Mononuclear cell (primary cell): ENCODE measurements around the gene MST1. TPM values are rescaled to one million over a fixed set of nuclear protein-coding genes. Genes with fewer than 3 reads are reported as not detected.

Experiments
- H3K27me3 ChIP-seq: 2 replicates; pipeline ENCODE4 v1.6.0; 2011; ENCODE audit warnings: low read length, control low read depth; ENCODE audit not compliant: insufficient read depth
- H3K4me1 ChIP-seq: 2 replicates; pipeline ENCODE4 v1.5.1; 2011; ENCODE audit warnings: mild to moderate bottlenecking, low read length, control low read depth; ENCODE audit not compliant: insufficient read depth
- H3K4me3 ChIP-seq: 2 replicates; pipeline ENCODE4 v1.5.1; 2011; ENCODE audit warnings: mild to moderate bottlenecking, low read length, moderate library complexity
- H3K9me3 ChIP-seq: 2 replicates; pipeline ENCODE4 v1.5.1; 2011; ENCODE audit warnings: low read depth, mild to moderate bottlenecking, control low read depth, low read length
- total RNA-seq: library from RNA; depleted of rRNA; stranded (reverse); fragments of >200 nt; gene quantifications from one replicate; pipeline ENCODE4 v1.2.3, GENCODE V29; 2012

The MST1 gene
- total RNA-seq, 1 donor, result 2.1 TPM

DNA sequence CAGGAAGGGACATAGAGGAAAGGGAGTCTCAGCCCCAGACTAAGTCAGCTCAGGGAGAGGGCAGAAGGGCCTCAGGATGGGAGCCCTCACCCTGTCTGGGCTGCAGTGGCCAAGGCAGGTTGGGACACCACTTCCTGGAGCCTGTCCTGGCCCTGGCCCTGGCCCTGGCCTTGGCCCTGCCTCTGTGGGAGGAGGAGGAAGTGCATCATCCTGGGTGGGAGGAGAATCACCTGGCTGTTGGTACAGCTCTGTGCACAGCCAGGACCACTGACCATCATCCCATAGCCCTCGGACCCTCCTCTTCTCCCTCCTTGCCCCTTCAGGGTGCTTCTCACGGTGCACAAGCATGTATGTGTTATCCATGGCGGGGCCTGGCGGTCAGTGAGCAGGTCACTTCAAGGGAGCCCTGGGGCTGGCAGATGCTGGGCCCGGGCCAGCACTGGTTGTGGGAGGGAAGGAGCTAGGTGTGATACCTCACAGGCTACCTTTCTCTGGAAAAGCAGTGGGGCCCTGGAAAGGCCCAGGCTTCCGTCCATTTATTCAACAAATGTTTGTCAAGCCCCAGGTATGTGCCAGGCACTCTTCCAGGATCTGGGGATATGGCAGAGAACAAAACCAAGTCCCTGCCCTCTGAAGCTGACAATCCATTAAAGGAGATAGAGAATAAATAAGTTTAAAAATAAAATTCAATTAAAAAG lies 23.3 kb downstream of the MST1 start:
- Histone ChIP-seq H3K27me3 (no peaks in the 10 kb centered on the region), H3K4me3 (no peak overlapping the region), H3K9me3 (no peaks in the 10 kb centered on the region), H3K4me1 (no peaks in the 10 kb centered on the region)

DNA sequence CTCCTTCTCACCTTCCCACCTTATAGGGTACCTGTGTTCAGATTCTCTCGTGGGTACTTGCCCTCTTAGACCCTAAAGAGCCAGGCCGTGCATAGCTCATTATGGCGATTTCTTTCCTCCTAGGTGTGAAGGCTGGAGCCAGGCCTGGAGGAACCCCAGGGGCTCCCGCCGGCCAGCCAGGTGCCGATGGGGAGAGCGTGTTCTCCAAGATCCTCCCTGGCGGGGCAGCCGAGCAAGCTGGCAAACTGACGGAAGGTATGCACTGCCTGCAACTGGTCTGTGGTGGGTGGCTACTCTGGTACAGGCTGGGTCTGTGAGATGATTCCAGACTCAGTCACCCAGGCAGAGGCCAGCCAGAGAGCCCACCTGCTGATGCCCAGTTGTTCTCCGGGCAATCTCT lies 25.0 kb downstream of the MST1 start:
- Histone ChIP-seq H3K9me3 (no peaks in the 10 kb centered on the region), H3K4me1 (no peaks in the 10 kb centered on the region), H3K4me3 (no peak overlapping the region), H3K27me3 (no peaks in the 10 kb centered on the region)

DNA sequence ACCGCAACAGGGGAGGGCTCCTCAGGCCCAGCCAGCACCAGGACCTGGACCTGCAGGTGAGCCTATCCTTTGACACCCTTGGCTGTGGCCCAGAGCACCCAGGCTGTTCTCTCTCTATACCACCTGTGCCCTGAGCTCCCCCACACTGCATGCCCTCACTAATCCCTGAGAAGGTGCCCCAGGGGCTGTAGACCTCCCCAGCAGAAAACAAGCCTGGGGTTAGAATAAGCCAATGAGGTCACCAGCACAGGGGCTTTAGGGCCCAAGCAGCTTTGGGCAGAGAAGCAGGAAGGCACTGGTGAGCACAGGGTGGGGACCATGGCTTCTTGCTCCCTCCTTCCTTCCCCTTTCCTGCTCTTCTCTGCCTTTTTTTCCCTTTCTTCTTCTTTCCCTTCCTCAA lies 25.4 kb downstream of the MST1 start:
- Histone ChIP-seq H3K4me1 (no peaks in the 10 kb centered on the region), H3K27me3 (no peaks in the 10 kb centered on the region), H3K4me3 (no peak overlapping the region), H3K9me3 (no peaks in the 10 kb centered on the region)

DNA sequence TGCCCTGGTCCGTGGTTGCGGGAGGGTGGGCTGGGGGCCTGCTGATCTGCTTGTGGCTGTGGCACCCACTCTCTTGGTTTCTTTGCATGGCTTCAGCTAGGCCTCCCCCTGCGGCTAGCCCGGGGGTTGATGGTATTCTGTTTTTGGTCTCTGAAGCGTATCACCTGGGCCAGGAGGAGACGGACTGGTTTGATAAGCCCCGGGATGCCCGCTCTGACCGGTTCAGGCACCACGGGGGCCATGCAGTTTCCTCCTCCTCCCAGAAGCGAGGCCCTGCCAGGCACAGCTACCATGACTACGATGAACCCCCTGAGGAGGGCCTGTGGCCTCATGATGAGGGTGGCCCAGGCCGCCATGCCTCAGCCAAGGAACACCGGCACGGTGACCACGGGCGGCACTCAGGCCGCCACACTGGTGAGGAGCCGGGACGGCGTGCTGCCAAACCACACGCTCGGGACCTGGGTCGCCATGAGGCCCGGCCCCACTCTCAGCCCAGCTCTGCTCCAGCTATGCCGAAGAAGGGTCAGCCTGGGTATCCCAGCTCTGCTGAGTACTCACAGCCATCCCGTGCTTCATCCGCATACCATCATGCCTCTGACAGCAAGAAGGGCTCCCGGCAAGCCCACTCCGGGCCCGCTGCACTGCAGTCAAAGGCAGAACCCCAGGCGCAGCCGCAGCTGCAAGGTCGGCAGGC lies 26.4 kb downstream of the MST1 start:
- Histone ChIP-seq H3K9me3 (no peaks in the 10 kb centered on the region), H3K4me3 (no peak overlapping the region), H3K4me1 (no peaks in the 10 kb centered on the region)

DNA sequence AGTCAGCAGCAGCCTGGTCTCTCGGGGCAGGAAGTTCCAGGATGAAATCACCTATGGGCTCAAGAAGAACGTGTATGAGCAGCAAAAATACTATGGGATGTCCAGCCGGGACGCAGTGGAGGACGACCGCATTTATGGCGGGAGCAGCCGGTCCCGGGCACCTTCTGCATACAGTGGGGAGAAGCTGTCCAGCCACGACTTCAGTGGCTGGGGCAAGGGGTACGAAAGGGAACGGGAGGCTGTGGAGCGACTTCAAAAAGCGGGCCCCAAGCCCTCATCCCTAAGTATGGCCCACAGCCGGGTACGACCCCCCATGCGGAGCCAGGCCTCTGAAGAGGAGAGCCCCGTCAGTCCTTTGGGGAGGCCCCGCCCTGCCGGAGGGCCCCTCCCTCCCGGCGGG lies 27.3 kb downstream of the MST1 start:
- no peak overlapping the region for H3K4me3 ChIP-seq
- no peaks in the 10 kb centered on the region for H3K27me3 ChIP-seq
- H3K4me1 ChIP-seq, result no peaks in the 10 kb centered on the region
- no peaks in the 10 kb centered on the region for H3K9me3 ChIP-seq

More for the DNA sequence above, 26.4 kb downstream of the MST1 start:
- H3K27me3 ChIP-seq, result no peaks in the 10 kb centered on the region

DNA sequence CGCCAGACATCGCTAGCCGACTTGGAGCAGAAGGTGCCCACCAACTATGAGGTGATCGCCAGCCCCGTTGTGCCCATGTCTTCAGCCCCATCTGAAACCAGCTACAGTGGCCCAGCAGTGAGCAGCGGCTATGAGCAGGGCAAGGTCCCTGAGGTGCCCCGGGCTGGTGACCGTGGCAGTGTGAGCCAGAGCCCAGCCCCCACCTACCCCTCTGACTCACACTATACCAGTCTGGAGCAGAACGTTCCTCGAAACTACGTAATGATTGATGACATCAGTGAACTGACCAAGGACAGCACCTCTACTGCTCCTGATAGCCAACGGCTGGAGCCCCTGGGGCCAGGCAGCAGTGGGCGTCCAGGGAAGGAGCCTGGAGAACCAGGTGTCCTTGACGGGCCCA lies 28.0 kb downstream of the MST1 start:
- Histone ChIP-seq H3K9me3 (no peaks in the 10 kb centered on the region), H3K4me3 (no peak overlapping the region), H3K27me3 (no peaks in the 10 kb centered on the region), H3K4me1 (no peaks in the 10 kb centered on the region)

DNA sequence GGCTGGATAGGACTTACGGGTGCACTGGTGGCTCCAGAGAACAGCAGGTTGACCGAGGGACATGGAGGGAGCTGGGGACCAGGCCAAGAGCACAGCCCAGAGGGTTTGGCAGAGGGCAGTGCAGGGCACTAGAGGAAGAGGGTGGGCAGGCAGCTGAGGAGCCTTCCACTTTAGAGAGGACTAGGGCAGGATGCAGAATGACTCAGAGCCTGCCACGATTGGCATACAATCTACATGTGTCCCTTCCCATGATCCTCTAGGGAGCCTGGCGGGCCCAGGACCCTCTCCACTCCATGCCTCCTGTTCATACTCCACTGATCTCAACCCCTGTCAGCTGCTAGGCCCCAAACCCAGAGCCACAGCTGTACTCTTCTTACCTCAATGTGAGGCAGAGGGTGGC lies 29.5 kb downstream of the MST1 start:
- H3K4me3 ChIP-seq, result no peak overlapping the region
- no peaks in the 10 kb centered on the region for H3K27me3 ChIP-seq
- H3K4me1 ChIP-seq, result no peaks in the 10 kb centered on the region
- no peaks in the 10 kb centered on the region for H3K9me3 ChIP-seq

DNA sequence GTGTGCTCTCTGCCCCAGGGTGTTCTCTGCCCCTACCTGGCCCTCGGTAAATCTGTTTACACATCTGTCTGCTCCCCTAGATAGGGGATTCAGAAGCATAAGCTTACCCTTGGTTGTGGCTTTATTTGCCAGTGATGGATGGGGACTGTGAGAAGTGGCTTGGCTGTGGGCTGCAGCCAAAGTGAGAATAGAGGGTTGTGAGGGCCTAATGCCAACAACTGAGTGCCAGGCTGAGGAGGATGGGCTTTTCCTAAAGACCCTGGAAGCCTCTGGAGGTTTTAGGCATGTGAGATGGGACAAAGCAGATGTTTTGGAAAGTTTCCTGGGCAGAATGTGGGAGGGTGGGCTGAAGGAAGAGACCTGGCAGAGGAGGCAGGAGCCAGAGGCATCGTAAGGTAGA lies 30.6 kb downstream of the MST1 start:
- Histone ChIP-seq H3K9me3 (no peaks in the 10 kb centered on the region), H3K4me1 (no peaks in the 10 kb centered on the region), H3K4me3 (no peak overlapping the region), H3K27me3 (no peaks in the 10 kb centered on the region)

DNA sequence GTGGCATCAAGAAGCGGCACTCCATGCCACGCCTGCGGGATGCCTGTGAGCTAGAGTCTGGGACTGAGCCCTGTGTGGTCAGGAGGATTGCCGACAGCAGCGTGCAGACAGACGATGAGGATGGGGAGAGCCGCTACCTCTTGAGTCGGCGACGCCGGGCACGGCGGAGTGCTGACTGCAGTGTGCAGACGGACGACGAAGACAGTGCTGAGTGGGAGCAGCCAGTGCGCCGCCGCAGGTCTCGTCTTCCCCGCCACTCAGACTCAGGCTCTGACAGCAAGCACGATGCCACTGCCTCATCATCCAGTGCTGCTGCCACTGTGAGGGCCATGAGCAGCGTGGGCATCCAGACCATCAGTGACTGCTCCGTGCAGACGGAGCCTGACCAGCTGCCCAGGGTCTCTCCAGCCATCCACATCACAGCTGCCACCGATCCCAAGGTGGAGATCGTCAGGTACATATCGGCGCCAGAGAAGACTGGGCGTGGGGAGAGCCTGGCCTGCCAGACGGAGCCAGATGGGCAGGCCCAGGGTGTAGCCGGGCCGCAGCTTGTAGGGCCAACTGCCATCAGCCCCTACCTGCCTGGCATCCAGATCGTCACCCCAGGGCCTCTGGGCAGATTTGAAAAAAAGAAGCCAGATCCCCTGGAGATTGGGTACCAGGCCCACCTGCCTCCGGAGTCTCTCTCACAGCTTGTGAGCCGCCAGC lies 31.9 kb downstream of the MST1 start:
- Histone ChIP-seq H3K9me3 (no peaks in the 10 kb centered on the region), H3K27me3 (no peaks in the 10 kb centered on the region), H3K4me3 (no peak overlapping the region), H3K4me1 (no peaks in the 10 kb centered on the region)

DNA sequence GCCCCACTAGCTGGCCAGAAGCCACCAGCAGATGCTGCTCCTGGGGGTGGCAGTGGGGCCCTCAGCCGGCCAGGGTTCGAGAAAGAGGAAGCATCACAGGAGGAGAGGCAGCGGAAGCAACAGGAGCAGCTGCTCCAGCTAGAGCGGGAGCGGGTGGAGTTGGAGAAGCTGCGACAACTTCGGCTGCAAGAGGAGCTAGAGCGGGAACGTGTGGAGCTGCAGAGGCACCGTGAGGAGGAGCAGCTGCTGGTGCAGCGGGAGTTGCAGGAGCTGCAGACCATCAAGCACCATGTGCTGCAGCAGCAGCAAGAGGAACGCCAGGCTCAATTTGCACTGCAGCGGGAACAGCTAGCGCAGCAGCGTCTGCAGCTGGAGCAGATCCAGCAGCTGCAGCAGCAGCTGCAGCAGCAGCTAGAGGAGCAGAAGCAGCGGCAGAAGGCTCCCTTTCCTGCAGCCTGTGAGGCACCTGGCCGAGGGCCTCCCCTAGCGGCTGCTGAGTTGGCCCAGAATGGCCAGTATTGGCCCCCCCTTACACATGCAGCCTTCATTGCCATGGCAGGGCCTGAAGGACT lies 32.6 kb downstream of the MST1 start:
- Histone ChIP-seq H3K9me3 (no peaks in the 10 kb centered on the region), H3K4me1 (no peaks in the 10 kb centered on the region), H3K4me3 (no peak overlapping the region), H3K27me3 (no peaks in the 10 kb centered on the region)

DNA sequence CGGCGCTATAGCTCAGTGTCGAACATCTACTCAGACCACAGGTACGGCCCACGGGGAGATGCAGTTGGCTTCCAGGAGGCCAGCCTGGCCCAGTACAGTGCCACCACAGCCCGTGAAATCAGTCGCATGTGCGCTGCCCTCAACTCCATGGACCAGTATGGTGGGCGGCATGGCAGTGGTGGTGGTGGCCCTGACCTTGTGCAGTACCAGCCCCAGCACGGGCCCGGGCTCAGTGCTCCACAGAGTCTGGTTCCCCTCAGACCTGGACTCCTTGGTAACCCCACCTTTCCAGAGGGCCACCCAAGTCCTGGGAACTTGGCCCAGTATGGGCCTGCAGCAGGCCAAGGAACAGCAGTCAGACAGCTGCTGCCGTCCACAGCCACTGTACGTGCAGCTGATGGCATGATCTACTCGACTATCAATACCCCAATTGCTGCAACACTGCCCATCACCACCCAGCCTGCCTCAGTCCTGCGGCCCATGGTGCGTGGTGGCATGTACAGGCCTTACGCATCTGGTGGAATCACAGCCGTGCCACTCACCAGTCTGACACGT lies 33.5 kb downstream of the MST1 start:
- H3K27me3 ChIP-seq, result no peaks in the 10 kb centered on the region
- no peak overlapping the region for H3K4me3 ChIP-seq
- no peaks in the 10 kb centered on the region for H3K4me1 ChIP-seq
- H3K9me3 ChIP-seq, result no peaks in the 10 kb centered on the region

DNA sequence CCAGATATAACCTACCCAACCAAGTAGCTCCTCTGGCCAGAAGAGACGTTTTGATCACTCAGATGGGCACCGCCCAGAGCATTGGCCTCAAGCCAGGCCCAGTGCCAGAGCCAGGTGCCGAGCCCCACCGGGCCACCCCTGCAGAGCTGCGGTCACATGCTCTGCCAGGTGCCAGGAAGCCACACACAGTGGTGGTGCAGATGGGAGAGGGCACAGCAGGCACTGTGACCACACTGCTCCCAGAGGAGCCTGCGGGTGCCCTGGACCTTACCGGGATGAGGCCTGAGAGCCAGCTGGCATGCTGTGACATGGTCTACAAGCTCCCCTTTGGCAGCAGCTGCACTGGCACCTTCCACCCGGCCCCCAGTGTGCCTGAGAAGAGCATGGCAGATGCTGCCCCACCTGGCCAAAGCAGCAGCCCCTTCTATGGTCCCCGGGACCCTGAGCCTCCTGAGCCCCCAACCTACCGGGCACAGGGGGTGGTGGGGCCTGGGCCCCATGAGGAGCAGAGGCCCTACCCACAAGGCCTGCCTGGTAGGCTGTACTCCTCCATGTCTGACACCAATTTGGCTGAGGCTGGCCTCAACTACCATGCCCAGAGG lies 34.2 kb downstream of the MST1 start:
- no peaks in the 10 kb centered on the region for H3K4me1 ChIP-seq
- H3K27me3 ChIP-seq, result no peaks in the 10 kb centered on the region
- no peak overlapping the region for H3K4me3 ChIP-seq
- H3K9me3 ChIP-seq, result no peaks in the 10 kb centered on the region

DNA sequence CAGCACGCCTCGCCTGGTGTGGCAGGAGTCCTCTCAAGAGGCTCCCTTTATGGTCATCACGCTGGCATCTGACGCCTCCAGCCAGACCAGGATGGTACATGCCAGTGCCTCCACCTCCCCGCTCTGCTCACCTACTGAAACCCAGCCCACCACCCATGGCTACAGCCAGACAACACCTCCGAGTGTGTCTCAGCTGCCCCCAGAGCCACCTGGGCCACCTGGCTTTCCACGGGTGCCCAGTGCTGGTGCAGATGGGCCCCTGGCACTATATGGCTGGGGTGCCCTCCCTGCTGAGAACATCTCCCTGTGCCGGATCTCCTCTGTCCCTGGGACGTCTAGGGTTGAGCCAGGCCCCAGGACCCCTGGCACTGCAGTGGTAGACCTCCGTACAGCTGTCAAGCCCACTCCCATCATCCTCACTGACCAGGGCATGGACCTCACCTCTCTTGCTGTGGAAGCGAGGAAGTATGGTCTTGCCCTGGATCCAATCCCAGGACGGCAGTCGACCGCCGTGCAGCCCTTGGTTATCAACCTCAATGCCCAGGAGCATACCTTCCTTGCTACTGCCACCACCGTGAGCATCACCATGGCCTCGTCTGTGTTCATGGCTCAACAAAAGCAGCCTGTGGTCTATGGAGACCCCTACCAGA lies 35.0 kb downstream of the MST1 start:
- Histone ChIP-seq H3K27me3 (no peaks in the 10 kb centered on the region), H3K9me3 (no peaks in the 10 kb centered on the region), H3K4me1 (no peaks in the 10 kb centered on the region), H3K4me3 (no peak overlapping the region)

DNA sequence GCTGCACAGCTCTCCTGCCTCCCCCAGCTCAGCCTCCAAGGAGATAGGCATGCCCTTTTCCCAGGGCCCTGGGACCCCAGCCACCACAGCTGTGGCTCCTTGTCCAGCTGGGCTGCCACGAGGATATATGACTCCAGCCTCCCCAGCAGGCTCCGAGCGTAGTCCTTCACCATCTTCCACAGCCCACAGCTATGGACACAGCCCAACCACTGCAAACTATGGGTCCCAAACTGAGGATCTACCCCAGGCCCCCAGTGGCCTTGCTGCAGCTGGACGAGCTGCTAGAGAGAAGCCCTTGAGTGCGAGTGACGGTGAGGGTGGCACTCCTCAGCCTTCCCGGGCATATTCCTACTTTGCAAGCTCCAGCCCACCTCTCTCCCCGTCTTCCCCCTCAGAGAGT lies 35.7 kb downstream of the MST1 start:
- no peaks in the 10 kb centered on the region for H3K4me1 ChIP-seq
- H3K9me3 ChIP-seq, result no peaks in the 10 kb centered on the region
- no peaks in the 10 kb centered on the region for H3K27me3 ChIP-seq

More for the DNA sequence above, 35.7 kb downstream of the MST1 start:
- no peak overlapping the region for H3K4me3 ChIP-seq
